Measurements from ENCODE around the gene GGPS1. TPM values are rescaled to one million over a fixed set of nuclear protein-coding genes. Genes with fewer than 3 reads are reported as not detected.

The GGPS1 gene
- total and polyA plus RNA-seq, 2 of the 8 experiments (the other 6 are each of a cell fraction or from before 2014, with no cell fraction given), result 20.9 to 43.6 TPM

DNA sequence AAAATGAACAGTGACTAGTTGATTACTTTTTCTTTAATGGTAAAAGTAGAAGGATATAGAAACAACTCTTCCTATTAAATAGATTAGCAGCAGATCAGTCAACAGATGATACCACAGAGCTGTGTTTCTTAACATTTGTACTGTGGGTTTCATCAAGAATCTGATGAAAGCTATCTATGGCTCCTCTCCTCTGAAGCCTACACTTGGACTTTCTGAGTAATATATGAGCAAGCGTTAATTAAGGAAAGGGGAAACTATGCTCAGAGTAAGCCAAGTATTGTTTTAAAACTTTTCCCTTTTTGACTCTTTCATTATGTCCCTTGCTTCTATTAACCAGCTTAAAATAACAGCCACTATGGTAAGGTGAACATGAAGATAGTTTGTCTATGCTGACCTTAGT, 11.2 kb upstream of the GGPS1 start:
- Histone ChIP-seq H2AK5ac (ENCODE audit: low read depth, low read length) (no peak overlapping the region), H3K4me2 (ENCODE audit: insufficient read depth in 1 of 2, low read depth in 2 of 2, low read length in 2 of 2) (no peak overlapping the region), H3K4me1 (replicated peaks in 1 of 4; ENCODE audit: control insufficient read depth in 3 of 4, insufficient read depth in 4 of 4, low read length in 3 of 4) (peaks cover 0 to 6% (median 0%) of the 10 kb centered on the region in 4 experiments; a peak in 2 of 7 replicates), H4K8ac (ENCODE audit: extremely low read depth, insufficient read depth, low read length) (no peak overlapping the region), H3K4me3 (ENCODE audit: extremely low read depth in 1 of 4, insufficient read depth in 2 of 4, low read depth in 3 of 4, low read length in 4 of 4) (no peak overlapping the region), H3K27ac (ENCODE audit: low read depth, low read length) (no peak overlapping the region), H3K18ac (ENCODE audit: extremely low read depth, low read length) (no peak overlapping the region), H4K20me1 (replicated peaks in 1 of 2; ENCODE audit: control insufficient read depth in 1 of 2, insufficient read depth in 2 of 2, low read length in 2 of 2) (peaks cover 12 to 19% of the 10 kb centered on the region in 2 experiments), H3K9ac (replicated peaks in 1 of 4; ENCODE audit: extremely low read depth in 1 of 4, low read depth in 3 of 4, low read length in 3 of 4) (no peak overlapping the region), H4K5ac (ENCODE audit: insufficient read length, low read depth, low read length) (no peak overlapping the region), H2AFZ (ENCODE audit: low read length) (no peak overlapping the region), H3K23ac (ENCODE audit: insufficient read length) (no peak overlapping the region), H3K9me3 (ENCODE audit: insufficient read depth in 2 of 2, low read depth in 1 of 2, low read length in 1 of 2) (no peaks in the 10 kb centered on the region), H3K79me2 (ENCODE audit: control insufficient read depth in 1 of 2, insufficient read depth in 2 of 2, low read length in 2 of 2) (peaks cover 39 to 100% of the 10 kb centered on the region in 2 experiments), H3K14ac (ENCODE audit: insufficient read length) (no peak overlapping the region), H3K4ac (replicated peaks; ENCODE audit: insufficient read length, low read depth, low read length) (no peak overlapping the region), H3K27me3 (replicated peaks in 1 of 4; ENCODE audit: control insufficient read depth in 3 of 4, extremely low read depth in 1 of 4, insufficient read depth in 3 of 4, low read length in 3 of 4) (no peaks in the 10 kb centered on the region), H3K79me1 (ENCODE audit: low read depth, low read length) (no peaks in the 10 kb centered on the region; the same call in 1 of the 2 replicates), H2BK12ac (ENCODE audit: low read depth, low read length) (no peak overlapping the region), H2BK20ac (ENCODE audit: low read length) (no peak overlapping the region), H3K36me3 (ENCODE audit: control insufficient read depth in 2 of 4, insufficient read depth in 4 of 4, low read length in 3 of 4) (peaks cover 0 to 16% (median 2%) of the 10 kb centered on the region in 4 experiments; a peak in 3 of 8 replicates), H3K56ac (replicated peaks; ENCODE audit: insufficient read length, low read depth, low read length) (no peak overlapping the region), H3K23me2 (ENCODE audit: low read depth, low read length) (no peaks in the 10 kb centered on the region), H2BK5ac (ENCODE audit: low read depth, low read length) (no peak overlapping the region), H2BK120ac (replicated peaks; ENCODE audit: low read depth, low read length) (no peak overlapping the region), H2BK15ac (ENCODE audit: low read length) (no peak overlapping the region), H4K91ac (replicated peaks; ENCODE audit: insufficient read length, low read length) (no peak overlapping the region)
- FAIRE-seq (no peak), DNase-seq (ENCODE audit: low read depth in 1 of 2, low spot score in 2 of 2) (no peak)
- ChIA-PET CTCF (ENCODE audit: partially characterized antibody) (interaction anchor here (1.2 kb wide), 1 partner anchor 14 kb away, joined by 3 read pairs; no protein-coding TSS in a partner anchor), POLR2A (ENCODE audit: partially characterized antibody) (interaction anchor here (1.0 to 1.5 kb wide), 2 partner anchors 11 to 12 kb away, joined by 3 to 5 read pairs; partner anchors contain the start of genes ARID4B and GGPS1)
- WGBS, 2 experiments (ENCODE audit: extremely low coverage in 1 of 2, insufficient coverage in 1 of 2, insufficient read length in 1 of 2, insufficient replicate concordance in 2 of 2, low coverage in 1 of 2, low lambda C conversion rate in 2 of 2, missing lambda C conversion rate in 1 of 2), result 96% methylated on average over 1 of the region's 1 CpG; no CpG with 5 or more reads in 1 of the 2 experiments
- TF ChIP-seq BRCA1 (IDR thresholded peaks at IDR 0.05; ENCODE audit: low read depth, low read length) (no peak), HDAC2 (IDR thresholded peaks at IDR 0.05; ENCODE audit: borderline replicate concordance in 1 of 2, low read depth in 2 of 2, low read length in 2 of 2) (no peak), YY1 (IDR thresholded peaks at IDR 0.05; ENCODE audit: low read depth, low read length) (no peak), JUND (IDR thresholded peaks at IDR 0.05; ENCODE audit: low read length) (no peak), SUZ12 (IDR thresholded peaks at IDR 0.05; ENCODE audit: low read length) (no peak), TCF12 (IDR thresholded peaks at IDR 0.05; ENCODE audit: low read depth, low read length) (no peak), EZH2 (IDR thresholded peaks at IDR 0.05; ENCODE audit: low read depth, low read length, severe bottlenecking) (no peak), POLR2AphosphoS5 (IDR thresholded peaks at IDR 0.05; ENCODE audit: low read depth, low read length) (no peak), POLR2A (IDR thresholded peaks at IDR 0.05; ENCODE audit: control extremely low read depth in 1 of 2, low read depth in 2 of 2, low read length in 2 of 2) (no peak), SIRT6 (IDR thresholded peaks at IDR 0.05; ENCODE audit: low read length) (no peak), TAF1 (IDR thresholded peaks at IDR 0.05; ENCODE audit: low read depth, low read length) (no peak)
- TF ChIP-seq, protein P1, sequence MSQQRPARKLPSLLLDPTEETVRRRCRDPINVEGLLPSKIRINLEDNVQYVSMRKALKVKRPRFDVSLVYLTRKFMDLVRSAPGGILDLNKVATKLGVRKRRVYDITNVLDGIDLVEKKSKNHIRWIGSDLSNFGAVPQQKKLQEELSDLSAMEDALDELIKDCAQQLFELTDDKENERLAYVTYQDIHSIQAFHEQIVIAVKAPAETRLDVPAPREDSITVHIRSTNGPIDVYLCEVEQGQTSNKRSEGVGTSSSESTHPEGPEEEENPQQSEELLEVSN (IDR thresholded peaks at IDR 0.05), result no peak
- TF ChIP-seq, protein P2, sequence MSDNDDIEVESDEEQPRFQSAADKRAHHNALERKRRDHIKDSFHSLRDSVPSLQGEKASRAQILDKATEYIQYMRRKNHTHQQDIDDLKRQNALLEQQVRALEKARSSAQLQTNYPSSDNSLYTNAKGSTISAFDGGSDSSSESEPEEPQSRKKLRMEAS (IDR thresholded peaks at IDR 0.05), result no peak

All from H1 (cell line).